GM18526 (cell line): ENCODE data around the gene LACTBL1.

Experiments used
- POLR2A ChIP-seq: IDR thresholded peaks from 3 replicates; pipeline ENCODE4 v1.6.1; 2011; ENCODE audit not compliant: insufficient read length; ENCODE audit errors: extremely low read depth

The LACTBL1 gene

DNA sequence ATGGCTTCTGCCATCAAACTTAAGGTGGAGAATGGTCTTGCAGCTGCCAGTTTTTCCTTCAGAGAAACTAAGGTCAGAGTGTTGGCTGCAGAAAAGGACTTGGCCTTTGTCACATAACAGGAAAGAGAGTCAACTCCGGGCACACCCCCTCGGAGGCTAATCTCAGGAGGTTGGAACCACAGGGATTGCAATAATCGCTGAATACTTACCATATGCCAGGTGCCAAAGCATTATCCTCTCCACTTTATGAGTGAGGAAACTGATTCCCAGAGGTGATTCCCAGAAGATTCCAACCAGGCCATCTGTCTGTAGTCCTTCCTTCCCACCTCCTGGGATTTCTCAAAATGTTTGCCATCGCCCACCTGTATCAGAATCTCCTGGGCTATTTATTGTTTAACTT is 54.0 kb downstream of the LACTBL1 start:
- no peak for TF ChIP-seq POLR2A

DNA sequence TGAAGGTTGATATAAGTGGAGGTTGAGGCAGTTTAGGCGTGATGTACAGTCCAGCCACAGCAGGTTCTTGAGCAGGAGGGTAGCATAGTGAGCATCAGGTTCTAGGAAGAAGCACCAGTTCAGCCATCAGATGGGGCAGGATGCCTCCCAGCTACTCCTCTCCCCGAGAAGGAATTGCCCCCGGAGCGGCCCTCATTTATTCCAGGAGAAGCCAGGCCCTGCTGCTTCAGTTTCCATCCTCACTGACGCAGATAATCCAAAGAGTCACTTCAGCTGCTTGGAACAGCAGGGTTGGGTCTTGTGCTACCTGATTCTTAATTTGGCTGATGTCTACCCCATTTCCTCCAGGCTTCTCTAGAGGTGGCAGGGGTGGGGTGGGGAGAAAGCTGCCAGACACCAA is 54.7 kb downstream of the LACTBL1 start:
- no peak for TF ChIP-seq POLR2A

DNA sequence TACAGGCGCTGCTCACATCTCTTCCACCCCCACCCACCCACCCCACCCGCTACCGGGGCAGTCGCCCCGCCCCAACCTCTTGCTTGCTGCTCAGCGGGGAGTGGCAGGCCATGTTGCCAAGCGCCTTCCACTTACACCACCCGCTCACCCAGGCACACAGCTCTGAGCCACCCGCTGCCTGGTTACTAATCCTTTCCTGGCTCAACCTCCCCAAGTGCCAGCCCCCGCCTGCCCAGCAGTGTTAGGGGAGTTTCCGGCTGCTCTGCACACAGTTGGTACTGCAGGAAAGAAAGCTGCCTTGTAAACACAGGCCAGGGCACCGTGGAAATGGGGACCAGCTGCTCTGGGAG is 56.2 kb downstream of the LACTBL1 start:
- no peak for TF ChIP-seq POLR2A

DNA sequence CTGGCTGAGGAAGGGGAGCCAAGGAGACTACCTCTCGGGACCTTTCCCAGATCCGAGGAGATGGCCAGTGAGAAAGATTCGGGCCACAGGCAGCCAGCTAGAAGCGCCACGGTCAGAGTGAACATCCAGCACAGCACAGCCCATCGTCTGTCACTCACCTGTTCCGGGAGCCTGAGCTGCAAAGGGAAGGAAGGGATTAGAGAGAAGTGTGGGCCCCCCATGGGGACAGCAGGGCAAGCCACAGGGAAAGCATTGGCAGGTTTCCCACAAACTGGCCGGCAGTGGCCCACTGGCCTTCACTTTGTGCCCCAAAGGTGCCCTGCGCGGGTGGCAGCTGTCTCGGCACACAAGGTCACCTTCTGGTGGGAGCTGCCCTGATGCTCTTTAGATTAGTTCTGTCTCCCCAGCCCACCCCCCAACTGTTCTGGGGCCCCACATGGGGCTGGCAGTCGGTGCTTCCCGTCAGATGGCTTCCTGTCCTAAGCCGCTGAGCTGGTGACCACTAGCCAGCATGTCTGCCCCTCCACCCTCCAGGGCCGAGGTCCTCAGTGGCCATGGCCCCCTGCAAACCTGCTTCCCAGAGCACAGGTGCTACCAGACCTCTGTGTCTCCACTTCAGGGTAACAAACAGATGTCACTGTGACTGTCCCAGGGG is 56.7 kb downstream of the LACTBL1 start:
- no peak for TF ChIP-seq POLR2A

DNA sequence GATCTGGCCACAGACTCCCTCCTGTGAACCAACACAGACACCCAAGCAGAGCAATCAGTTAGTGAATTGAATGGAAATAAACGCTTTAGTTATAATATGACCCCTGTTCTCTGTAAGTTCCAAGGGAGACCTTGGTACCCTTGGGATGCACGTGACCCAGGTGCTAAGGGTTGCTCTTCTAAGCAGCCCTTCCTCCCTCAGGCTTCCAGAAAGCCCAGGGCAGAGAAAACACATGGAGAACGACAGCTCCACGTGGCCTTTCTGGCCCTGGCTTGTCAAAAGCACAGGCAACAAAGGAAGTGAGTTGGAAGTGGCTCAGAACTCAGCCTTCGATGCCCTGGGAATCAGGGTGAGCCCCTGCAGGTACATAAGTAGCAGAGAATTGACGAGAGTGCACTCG is 57.4 kb downstream of the LACTBL1 start:
- no peak for TF ChIP-seq POLR2A

DNA sequence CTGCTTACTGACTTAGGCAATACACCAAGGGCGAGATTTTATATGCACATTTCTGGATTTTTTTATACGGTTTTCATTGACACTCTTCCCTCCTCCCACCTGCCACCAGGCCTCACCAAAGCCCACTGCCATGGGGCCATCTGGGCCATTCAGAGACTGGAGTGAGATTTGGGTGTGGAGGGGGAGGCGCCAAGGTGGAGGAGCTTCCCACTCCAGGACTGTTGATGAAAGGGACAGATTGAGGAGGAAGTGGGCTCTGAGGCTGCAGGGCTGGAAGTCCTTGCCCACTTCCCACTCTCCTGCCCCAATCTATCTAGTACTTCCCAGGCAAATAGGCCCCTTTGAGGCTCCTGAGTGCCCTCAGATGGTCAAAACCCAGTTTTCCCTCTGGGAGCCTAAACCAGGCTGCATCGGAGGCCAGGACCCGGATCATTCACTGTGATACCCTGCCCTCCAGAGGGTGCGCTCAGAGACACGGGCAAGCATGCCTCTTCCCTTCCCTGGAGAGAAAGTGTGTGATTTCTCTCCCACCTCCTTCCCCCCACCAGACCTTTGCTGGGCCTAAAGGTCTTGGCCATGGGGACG is 57.9 kb downstream of the LACTBL1 start:
- TF ChIP-seq POLR2A = no peak

DNA sequence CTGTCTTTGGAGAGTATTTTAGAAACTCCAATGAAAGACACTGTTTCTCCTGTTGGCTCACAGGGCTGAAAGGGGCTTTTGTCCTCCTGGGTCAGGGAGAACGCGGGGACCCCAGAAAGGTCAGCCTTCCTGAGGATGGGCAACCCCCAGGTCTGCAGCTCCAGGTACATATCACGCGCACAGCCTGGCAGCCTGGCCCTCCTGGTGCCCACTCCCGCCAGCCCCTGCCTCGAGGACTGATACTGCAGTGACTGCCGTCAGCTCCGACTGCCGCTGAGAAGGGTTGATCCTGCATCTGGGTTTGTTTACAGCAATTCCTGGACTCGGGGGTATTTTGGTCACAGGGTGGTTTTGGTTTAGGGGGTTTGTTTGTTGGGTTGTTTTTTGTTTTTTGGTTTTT is 58.5 kb downstream of the LACTBL1 start:
- no peak for TF ChIP-seq POLR2A

DNA sequence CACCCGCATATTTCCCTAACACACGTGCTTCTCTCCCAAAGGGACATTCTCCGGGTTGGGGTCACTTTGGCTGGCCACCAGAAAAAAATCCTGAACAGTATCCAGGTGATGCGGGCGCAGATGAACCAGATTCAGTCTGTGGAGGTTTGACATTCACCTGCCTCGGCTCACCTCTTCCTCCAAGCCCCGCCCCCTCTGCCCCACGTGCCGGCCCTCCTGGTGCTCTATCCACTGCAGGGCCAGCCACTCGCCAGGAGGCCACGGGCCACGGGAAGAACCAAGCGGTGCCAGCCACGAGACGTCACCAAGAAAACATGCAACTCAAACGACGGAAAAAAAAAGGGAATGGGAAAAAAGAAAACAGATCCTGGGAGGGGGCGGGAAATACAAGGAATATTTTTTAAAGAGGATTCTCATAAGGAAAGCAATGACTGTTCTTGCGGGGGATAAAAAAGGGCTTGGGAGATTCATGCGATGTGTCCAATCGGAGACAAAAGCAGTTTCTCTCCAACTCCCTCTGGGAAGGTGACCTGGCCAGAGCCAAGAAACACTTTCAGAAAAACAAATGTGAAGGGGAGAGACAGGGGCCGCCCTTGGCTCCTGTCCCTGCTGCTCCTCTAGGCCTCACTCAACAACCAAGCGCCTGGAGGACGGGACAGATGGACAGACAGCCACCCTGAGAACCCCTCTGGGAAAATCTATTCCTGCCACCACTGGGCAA is 59.1 kb downstream of the LACTBL1 start:
- no peak for TF ChIP-seq POLR2A

DNA sequence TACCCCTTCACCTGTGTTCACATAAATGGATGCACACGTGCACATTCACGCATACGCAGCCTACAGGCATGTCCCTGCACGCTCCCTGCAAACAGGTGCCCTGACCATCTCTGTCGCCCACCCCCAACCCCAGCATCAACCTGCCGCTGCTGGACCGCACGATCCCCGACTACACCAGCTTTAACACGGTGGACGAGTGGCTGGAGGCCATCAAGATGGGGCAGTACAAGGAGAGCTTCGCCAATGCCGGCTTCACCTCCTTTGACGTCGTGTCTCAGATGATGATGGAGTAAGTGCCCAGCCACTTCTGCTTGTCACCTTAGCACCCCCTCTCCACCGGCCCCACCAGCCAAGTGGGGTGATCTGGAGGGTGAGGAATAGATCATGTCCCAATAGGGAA is 60.4 kb downstream of the LACTBL1 start:
- no peak for TF ChIP-seq POLR2A

DNA sequence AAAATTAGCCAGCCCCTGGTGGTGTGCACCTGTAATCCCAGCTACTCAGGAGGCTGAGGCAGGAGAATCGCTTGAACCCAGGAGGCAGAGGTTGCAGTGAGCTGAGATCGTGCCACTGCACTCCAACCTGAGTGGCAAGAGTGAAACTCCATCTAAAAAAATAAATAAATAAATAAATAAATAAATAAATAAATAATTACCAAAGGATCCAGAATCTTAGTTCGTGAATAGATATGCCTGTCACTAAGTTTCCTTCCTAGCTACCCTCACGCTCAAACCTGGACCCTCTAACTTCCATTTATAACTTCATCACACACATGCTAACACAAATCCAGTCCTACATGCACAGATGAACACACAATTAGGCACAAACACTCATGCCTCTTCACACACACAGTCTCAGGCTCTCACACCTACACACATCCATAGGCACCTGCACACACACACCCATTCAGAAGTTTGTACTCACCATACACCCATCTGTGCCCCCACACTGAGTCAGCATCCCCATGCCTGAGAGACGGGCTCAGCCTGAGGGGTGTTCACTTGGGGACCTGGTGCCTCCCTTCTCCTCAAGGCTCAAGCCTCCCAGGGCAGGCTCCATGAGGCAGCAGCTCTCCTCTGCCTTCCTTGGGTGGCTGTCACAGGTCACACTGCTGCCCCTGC is 61.5 kb downstream of the LACTBL1 start:
- TF ChIP-seq POLR2A = no peak

DNA sequence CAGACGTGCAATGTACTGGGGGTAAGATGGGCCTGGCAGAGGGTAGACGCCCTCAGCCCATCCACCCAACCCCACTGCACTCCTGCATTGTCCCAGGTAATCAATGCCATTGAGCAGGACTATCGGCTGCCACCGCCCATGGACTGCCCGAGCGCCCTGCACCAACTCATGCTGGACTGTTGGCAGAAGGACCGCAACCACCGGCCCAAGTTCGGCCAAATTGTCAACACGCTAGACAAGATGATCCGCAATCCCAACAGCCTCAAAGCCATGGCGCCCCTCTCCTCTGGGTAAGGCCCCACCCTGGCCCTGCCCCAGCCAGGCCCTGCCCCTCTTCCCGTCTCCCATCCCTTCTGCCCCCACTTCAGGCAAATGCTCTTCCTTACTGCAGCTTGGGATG is 62.4 kb downstream of the LACTBL1 start:
- TF ChIP-seq POLR2A = no peak

DNA sequence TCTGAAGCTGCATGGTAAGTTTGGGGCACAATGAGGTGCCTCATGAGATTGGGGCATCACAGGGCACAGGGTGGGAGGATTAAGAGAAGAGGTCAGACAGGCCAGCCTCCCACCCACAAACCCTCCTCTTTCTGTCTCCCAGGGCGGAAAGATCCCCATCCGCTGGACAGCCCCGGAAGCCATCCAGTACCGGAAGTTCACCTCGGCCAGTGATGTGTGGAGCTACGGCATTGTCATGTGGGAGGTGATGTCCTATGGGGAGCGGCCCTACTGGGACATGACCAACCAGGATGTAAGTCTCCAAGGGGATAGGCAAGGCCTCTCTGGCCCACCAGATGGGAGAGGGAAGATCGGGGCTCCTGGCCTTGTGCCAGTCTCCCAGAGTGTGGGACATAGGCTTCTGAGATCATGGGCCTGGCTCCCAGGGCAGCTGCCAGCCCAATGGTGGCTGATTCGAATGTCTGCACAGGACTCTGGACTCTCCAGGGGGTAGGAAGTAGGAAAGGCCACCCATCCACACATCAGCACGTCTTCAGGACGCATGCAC is 63.7 kb downstream of the LACTBL1 start:
- TF ChIP-seq POLR2A = no peak

DNA sequence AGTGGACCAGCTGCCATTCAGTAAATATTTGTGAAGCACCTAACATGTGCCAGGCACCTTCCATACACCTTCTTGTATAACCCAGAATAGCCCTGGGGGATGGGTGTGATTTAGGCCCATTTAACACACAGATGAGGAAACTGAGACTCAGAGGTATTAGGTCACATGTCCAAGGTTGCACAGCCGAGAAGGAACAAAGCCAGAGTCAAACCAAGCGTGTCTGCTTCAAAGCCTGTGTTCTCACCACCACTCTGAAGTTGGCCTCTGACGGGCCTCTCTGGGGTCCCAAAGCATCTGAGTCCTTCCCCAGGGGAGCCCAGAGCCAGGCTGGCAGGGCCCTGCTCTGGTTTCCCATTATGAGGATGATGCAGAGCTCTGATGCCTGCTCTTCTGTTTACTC is 65.1 kb downstream of the LACTBL1 start:
- no peak for TF ChIP-seq POLR2A

DNA sequence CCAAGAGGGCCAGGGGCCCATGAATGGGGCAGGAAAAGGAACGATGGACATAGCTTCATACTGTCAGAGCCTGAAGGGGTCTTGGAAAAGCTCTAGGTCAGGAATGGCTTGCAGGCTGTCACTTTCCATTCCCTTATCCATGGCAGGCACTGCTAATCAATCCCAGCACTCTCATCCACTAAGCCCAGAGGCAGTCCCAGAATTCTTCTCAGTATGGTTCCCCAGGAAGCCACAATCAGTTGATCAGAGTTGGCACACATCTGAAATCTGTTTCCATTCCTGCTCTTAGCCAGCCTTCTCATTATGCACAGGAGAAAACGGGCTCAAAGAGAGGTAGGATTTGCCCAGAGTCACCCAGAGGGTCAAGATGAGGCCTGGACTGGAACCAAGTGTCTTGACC is 65.7 kb downstream of the LACTBL1 start:
- TF ChIP-seq POLR2A = no peak

DNA sequence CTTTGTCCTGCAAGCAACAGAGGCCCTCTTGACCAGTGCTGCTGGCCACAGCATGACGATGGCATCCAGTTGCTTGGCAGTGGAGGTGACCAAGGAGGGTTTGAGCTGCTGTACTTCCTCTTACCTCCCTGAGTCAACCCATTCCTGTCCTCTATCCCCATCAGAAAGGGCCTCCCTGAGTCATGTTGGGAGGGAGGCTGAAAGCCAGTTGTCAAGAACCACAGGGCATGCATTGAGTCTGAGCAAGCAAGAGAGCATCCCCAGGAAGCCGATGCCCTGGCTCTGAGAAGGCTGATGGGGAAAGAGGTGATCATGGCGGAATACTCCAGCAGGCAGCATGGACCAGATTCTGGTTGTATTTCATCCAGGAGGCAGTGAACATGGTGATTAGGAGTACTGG is 69.6 kb downstream of the LACTBL1 start:
- TF ChIP-seq POLR2A = no peak
